D721Med (cell line): Measurements from ENCODE around the gene DOCK11.

Experiments used
- DNase-seq: peaks from one replicate; pipeline ENCODE4 v3.0.0; 2011; ENCODE audit warnings: low spot score; ENCODE audit not compliant: insufficient read length
- FAIRE-seq: peaks from 2 replicates; lab custom pipeline; 2011; peaks lifted over from hg19 to GRCh38; lab: Jason Lieb, UNC
- CTCF ChIP-seq: IDR thresholded peaks from 2 replicates; pipeline ENCODE4 v1.5.1; 2012; ENCODE audit warnings: mild to moderate bottlenecking, control low read depth; ENCODE audit not compliant: insufficient read depth; ENCODE audit errors: missing control alignments

Gene DOCK11

GRCh38 chrX:118554511-118554910 lies 58.9 kb downstream of the DOCK11 start:
- DNase-seq (no peak), FAIRE-seq (no peak)
- no peak for TF ChIP-seq CTCF

GRCh38 chrX:118558926-118559325 lies 63.3 kb downstream of the DOCK11 start:
- FAIRE-seq (no peak), DNase-seq (no peak)
- TF ChIP-seq CTCF: no peak

- TF ChIP-seq CTCF: no peak
- no peak for FAIRE-seq
- DNase-seq: no peak
These were observed 64.9 kb downstream of the DOCK11 start for GRCh38 chrX:118560489-118560888.

- FAIRE-seq (no peak), DNase-seq (no peak)
- TF ChIP-seq CTCF: no peak
These were observed 67.1 kb downstream of the DOCK11 start for GRCh38 chrX:118562582-118563164.

- DNase-seq (no peak), FAIRE-seq (no peak)
- TF ChIP-seq CTCF: no peak
These were observed 68.9 kb downstream of the DOCK11 start for GRCh38 chrX:118564498-118564897.

- DNase-seq (no peak), FAIRE-seq (no peak)
- TF ChIP-seq CTCF: no peak
These were observed 70.2 kb downstream of the DOCK11 start for GRCh38 chrX:118565853-118566252.

GRCh38 chrX:118566359-118566758 lies 70.7 kb downstream of the DOCK11 start:
- FAIRE-seq: peak; percentile 56

More at GRCh38 chrX:118566359-118566758, 70.7 kb downstream of the DOCK11 start:
- no peak for DNase-seq
- TF ChIP-seq CTCF: no peak
